Uterus (tissue), 2 donors: ENCODE measurements around the gene PPP3CA.

Source experiments
- POLR2A ChIP-seq, 2 donors: fragments of 450-650 bp; IDR thresholded peaks; one replicate each; pipeline ENCODE4 v1.6.1; 2016; ENCODE audit warnings: antibody characterized with exemption in 2 of 2, mild to moderate bottlenecking in 1 of 2, moderate library complexity in 1 of 2
- TF ChIP-seq, protein P1 (sequence below), 4 experiments: fragments of 200-600 bp in 2 of 4; fragments of 450-650 bp in 2 of 4; sonication (generic) in 2 of 4; IDR thresholded peaks; one replicate each; pipeline ENCODE4 v1.5.1; 2016 to 2019; ENCODE audit warnings: antibody characterized with exemption in 4 of 4, mild to moderate bottlenecking in 2 of 4, moderate library complexity in 1 of 4

DNA sequence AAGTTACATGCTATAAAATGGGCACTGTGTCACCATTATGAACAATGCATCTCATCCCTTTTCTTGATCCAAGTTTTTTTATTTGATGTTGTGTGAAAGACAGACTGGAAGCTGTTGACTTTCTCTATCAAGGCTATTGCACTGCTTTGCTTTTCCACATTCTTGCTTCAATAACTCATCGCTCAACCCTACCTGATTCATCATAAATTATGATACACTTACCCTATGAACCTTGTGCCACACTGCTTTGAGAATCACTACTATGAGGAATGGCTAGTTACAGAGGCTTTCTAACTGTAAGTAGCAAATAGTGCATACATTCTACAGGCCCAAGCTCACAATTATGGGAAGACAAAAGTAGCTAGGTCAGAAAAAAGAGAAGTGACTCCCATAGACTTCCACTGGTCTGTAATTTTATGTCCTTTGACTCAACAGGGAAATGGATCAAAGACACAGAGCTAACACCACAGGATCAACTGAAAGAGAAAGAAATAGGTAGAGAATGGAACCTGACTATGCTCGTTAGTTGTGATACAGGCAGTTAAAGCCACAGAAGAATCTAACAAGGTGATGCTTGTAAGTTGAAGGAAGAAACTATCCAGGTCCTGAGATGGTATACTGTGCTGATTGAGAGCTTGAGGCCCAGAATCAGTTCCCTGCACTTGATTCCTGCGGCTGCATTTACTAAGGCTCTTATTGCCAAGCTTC lies 163.5 kb downstream of the PPP3CA start:
- TF ChIP-seq, protein P1, sequence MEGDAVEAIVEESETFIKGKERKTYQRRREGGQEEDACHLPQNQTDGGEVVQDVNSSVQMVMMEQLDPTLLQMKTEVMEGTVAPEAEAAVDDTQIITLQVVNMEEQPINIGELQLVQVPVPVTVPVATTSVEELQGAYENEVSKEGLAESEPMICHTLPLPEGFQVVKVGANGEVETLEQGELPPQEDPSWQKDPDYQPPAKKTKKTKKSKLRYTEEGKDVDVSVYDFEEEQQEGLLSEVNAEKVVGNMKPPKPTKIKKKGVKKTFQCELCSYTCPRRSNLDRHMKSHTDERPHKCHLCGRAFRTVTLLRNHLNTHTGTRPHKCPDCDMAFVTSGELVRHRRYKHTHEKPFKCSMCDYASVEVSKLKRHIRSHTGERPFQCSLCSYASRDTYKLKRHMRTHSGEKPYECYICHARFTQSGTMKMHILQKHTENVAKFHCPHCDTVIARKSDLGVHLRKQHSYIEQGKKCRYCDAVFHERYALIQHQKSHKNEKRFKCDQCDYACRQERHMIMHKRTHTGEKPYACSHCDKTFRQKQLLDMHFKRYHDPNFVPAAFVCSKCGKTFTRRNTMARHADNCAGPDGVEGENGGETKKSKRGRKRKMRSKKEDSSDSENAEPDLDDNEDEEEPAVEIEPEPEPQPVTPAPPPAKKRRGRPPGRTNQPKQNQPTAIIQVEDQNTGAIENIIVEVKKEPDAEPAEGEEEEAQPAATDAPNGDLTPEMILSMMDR (IDR thresholded peaks at IDR 0.05): no peak
- no peak for TF ChIP-seq POLR2A (IDR thresholded peaks at IDR 0.05)
